B cell (primary cell): Measurements from ENCODE around the gene SMIM36. TPM values are rescaled to one million over a fixed set of nuclear protein-coding genes. Genes with fewer than 3 reads are reported as not detected.

Source experiments
- ATAC-seq: fragments of 200-7000 bp; cut with Tn5 transposase; one replicate; pipeline ENCODE4 v1.10.0; 2021; ENCODE audit warnings: low read depth, mild to moderate bottlenecking, moderate number of reproducible peaks, moderate library complexity
- CTCF ChIA-PET: fragments of 350-600 bp; sonication (Branson Sonifier 250); formaldehyde crosslinking; loops from one replicate; lab custom pipeline; 2021; ENCODE audit warnings: antibody characterized with exemption, inconsistent platforms; lab: Charles Lee
- POLR2A ChIA-PET: fragments of 350-600 bp; sonication (Branson Sonifier 250); formaldehyde crosslinking; loops from one replicate; lab custom pipeline; 2021; ENCODE audit warnings: antibody characterized with exemption; lab: Charles Lee
- DNase-seq: peaks from one replicate; pipeline ENCODE4 v3.0.0; 2013
- H2AFZ ChIP-seq: 2 replicates; pipeline ENCODE4 v1.6.1; 2012; ENCODE audit warnings: mild to moderate bottlenecking, low read depth, low read length; ENCODE audit not compliant: insufficient read depth, poor library complexity, severe bottlenecking
- H3K27ac ChIP-seq, 2 donors: 1 replicate in 1 of 2; 2 replicates in 1 of 2; pipeline ENCODE4 v1.5.1; 2012 to 2013; ENCODE audit warnings: low read length in 2 of 2, mild to moderate bottlenecking in 2 of 2, moderate library complexity in 1 of 2
- H3K27me3 ChIP-seq, 4 experiments: fragments of 200-600 bp in 1 of 4; sonication (generic) in 1 of 4; replicated peaks in 1 of 4; 1 replicate in 2 of 4; 2 replicates in 2 of 4; pipeline versions ENCODE4 v1.6.1 to v1.7.0; 2013 to 2016; ENCODE audit warnings: low read length in 3 of 4, mild to moderate bottlenecking in 2 of 4, mixed read lengths in 1 of 4, moderate library complexity in 1 of 4; ENCODE audit not compliant: insufficient read depth in 4 of 4, control insufficient read depth in 3 of 4; ENCODE audit errors: control extremely low read depth in 1 of 4
- H3K36me3 ChIP-seq, 2 experiments: replicated peaks in 1 of 2; 1 replicate in 1 of 2; 2 replicates in 1 of 2; pipeline versions ENCODE4 v1.6.1 to v1.7.1; 2013; ENCODE audit warnings: low read length in 1 of 2; ENCODE audit not compliant: insufficient read depth in 2 of 2, control insufficient read depth in 1 of 2; ENCODE audit errors: control extremely low read depth in 1 of 2, extremely low read depth in 1 of 2
- H3K4me1 ChIP-seq, 2 donors: fragments of 200-600 bp in 1 of 2; sonication (generic) in 1 of 2; 1 replicate in 1 of 2; 2 replicates in 1 of 2; pipeline versions ENCODE4 v1.5.1 to v1.6.1; 2013 to 2017; ENCODE audit warnings: low read length in 2 of 2; ENCODE audit not compliant: control insufficient read depth in 2 of 2, insufficient read depth in 2 of 2
- H3K4me2 ChIP-seq: replicated peaks from 2 replicates; pipeline ENCODE3; 2012; ENCODE audit warnings: mild to moderate bottlenecking, low read depth, low read length; ENCODE audit not compliant: poor library complexity, severe bottlenecking
- H3K4me3 ChIP-seq, 5 experiments: fragments of 200-600 bp in 1 of 5; sonication (generic) in 1 of 5; 1 replicate in 3 of 5; 2 replicates in 2 of 5; pipeline versions ENCODE4 v1.5.1 to v1.7.0; 2011 to 2016; ENCODE audit warnings: low read length in 4 of 5, mild to moderate bottlenecking in 4 of 5, low read depth in 2 of 5, control low read depth in 1 of 5, moderate library complexity in 1 of 5; ENCODE audit not compliant: insufficient read depth in 1 of 5; ENCODE audit errors: control extremely low read depth in 1 of 5, extremely low read depth in 1 of 5
- H3K79me2 ChIP-seq: fragments of 200-600 bp; sonication (generic); one replicate; pipeline ENCODE4 v1.6.0; 2016; ENCODE audit warnings: low read length; ENCODE audit not compliant: control insufficient read depth, insufficient read depth
- H3K9ac ChIP-seq: fragments of 200-600 bp; sonication (generic); 2 replicates; pipeline ENCODE4 v1.6.1; 2017; ENCODE audit warnings: mild to moderate bottlenecking, low read length, moderate library complexity
- H3K9me3 ChIP-seq, 3 donors: one replicate each; pipeline versions ENCODE4 v1.6.1 to v1.7.1; 2013; ENCODE audit warnings: low read length in 2 of 3; ENCODE audit not compliant: control insufficient read depth in 2 of 3, insufficient read depth in 1 of 3; ENCODE audit errors: control extremely low read depth in 1 of 3
- H4K20me1 ChIP-seq: 2 replicates; pipeline ENCODE4 v1.6.0; 2012; ENCODE audit warnings: mild to moderate bottlenecking, low read length; ENCODE audit not compliant: insufficient read depth, control insufficient read depth, poor library complexity, severe bottlenecking
- H3K27ac Mint-ChIP-seq: one replicate; pipeline ENCODE4 v1.8.0; 2021; ENCODE audit warnings: mixed read lengths
- H3K27me3 Mint-ChIP-seq: one replicate; pipeline ENCODE4 v1.8.0; 2021; ENCODE audit warnings: mixed read lengths
- H3K4me1 Mint-ChIP-seq: one replicate; pipeline ENCODE4 v1.8.0; 2021; ENCODE audit warnings: mixed read lengths
- H3K4me3 Mint-ChIP-seq: one replicate; pipeline ENCODE4 v1.8.0; 2021; ENCODE audit warnings: mixed read lengths
- H3K9me3 Mint-ChIP-seq: one replicate; pipeline ENCODE4 v1.8.0; 2022; ENCODE audit warnings: mixed read lengths; ENCODE audit not compliant: insufficient read depth
- EZH2 ChIP-seq: IDR thresholded peaks from 2 replicates; pipeline ENCODE4 v1.6.1; 2012; ENCODE audit warnings: borderline replicate concordance, low read depth, mild to moderate bottlenecking, moderate library complexity, low read length; ENCODE audit not compliant: insufficient read depth, poor library complexity, severe bottlenecking
- WGBS: methylation state at CpG from one replicate; pipeline ENCODE4 v1.1.5; 2013; ENCODE audit warnings: missing lambda C conversion rate; ENCODE audit not compliant: insufficient coverage; 5-methylcytosine and 5-hydroxymethylcytosine counted together
- intact Hi-C: fragments of 100-400 bp; cut with micrococcal nuclease; formaldehyde crosslinking; loops from one replicate; pipeline ENCODE4 v1.10.0; 2022
- polyA plus RNA-seq: library from polyadenylated mRNA; depleted of rRNA; stranded (reverse); fragments of >200 nt; gene quantifications from 2 replicates; pipeline ENCODE4 v1.2.3, GENCODE V29; 2012
- total RNA-seq, 2 donors: library from RNA; stranded (reverse); fragments of 120-200 nt in 1 of 2; gene quantifications; 1 replicate in 1 of 2; 2 replicates in 1 of 2; pipeline versions ENCODE4 v1.2.3 to v1.2.4, GENCODE V29; 2013 to 2022
- TF ChIP-seq, protein P1 (sequence below): fragments of 200-600 bp; IDR thresholded peaks from one replicate; pipeline ENCODE4 v1.8.0; 2022; ENCODE audit warnings: antibody characterized with exemption, mild to moderate bottlenecking

The SMIM36 gene
- total and polyA plus RNA-seq, 2 donors (not counting 1 experiment from before 2014, with no cell fraction given) = not detected

- CTCF ChIA-PET = interaction anchor here (0.7 to 1.7 kb wide), 2 partner anchors 12 to 77 kb away, joined by 3 to 5 read pairs; no protein-coding TSS in a partner anchor
- no peaks in the 10 kb centered on the region for H3K9me3 Mint-ChIP-seq
- H3K27ac Mint-ChIP-seq = no peak overlapping the region
- no peaks in the 10 kb centered on the region for H3K27me3 ChIP-seq
- no peak overlapping the region for H2AFZ ChIP-seq
- peaks cover 35% of the 10 kb centered on the region for H3K4me1 Mint-ChIP-seq
- H3K9ac ChIP-seq = no peak overlapping the region
- WGBS = 95% methylated on average over 4 of the region's 7 CpGs
- no peak for DNase-seq
- no peak for TF ChIP-seq EZH2
- TF ChIP-seq, protein P1, sequence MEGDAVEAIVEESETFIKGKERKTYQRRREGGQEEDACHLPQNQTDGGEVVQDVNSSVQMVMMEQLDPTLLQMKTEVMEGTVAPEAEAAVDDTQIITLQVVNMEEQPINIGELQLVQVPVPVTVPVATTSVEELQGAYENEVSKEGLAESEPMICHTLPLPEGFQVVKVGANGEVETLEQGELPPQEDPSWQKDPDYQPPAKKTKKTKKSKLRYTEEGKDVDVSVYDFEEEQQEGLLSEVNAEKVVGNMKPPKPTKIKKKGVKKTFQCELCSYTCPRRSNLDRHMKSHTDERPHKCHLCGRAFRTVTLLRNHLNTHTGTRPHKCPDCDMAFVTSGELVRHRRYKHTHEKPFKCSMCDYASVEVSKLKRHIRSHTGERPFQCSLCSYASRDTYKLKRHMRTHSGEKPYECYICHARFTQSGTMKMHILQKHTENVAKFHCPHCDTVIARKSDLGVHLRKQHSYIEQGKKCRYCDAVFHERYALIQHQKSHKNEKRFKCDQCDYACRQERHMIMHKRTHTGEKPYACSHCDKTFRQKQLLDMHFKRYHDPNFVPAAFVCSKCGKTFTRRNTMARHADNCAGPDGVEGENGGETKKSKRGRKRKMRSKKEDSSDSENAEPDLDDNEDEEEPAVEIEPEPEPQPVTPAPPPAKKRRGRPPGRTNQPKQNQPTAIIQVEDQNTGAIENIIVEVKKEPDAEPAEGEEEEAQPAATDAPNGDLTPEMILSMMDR = no peak
- no peak for ATAC-seq
- no peaks in the 10 kb centered on the region for H3K79me2 ChIP-seq
- no peaks in the 10 kb centered on the region for H3K36me3 ChIP-seq
- H4K20me1 ChIP-seq = no peaks in the 10 kb centered on the region
- peaks cover 2% of the 10 kb centered on the region for H3K27me3 Mint-ChIP-seq
- H3K4me3 Mint-ChIP-seq = no peak overlapping the region
- no peak overlapping the region for H3K4me2 ChIP-seq
- intact Hi-C loops = no loop called here
- no peak overlapping the region for H3K27ac ChIP-seq
- no peaks in the 10 kb centered on the region for H3K9me3 ChIP-seq
- POLR2A ChIA-PET = interaction anchor here (1.7 kb wide), 1 partner anchor 12 kb away, joined by 8 read pairs; the partner anchor contains the start of gene MMD
- H3K4me3 ChIP-seq = no peak overlapping the region
- H3K4me1 ChIP-seq = peaks cover 20% of the 10 kb centered on the region in 2 donors
Measured at GRCh38 chr17:55433029-55433628, 78.1 kb downstream of the SMIM36 start.

- DNase-seq (no peak), ATAC-seq (no peak)
- POLR2A ChIA-PET = no interaction called here
Measured at GRCh38 chr17:55432358-55433028, 78.8 kb downstream of the SMIM36 start.

More at GRCh38 chr17:55432358-55433028, 78.8 kb downstream of the SMIM36 start:
- Mint-ChIP-seq H3K4me3 (no peak overlapping the region), H3K27ac (peak overlapping the region; percentile 28), H3K4me1 (peaks cover 28% of the 10 kb centered on the region), H3K9me3 (no peaks in the 10 kb centered on the region), H3K27me3 (peaks cover 3% of the 10 kb centered on the region)
- no peaks in the 10 kb centered on the region for H3K79me2 ChIP-seq
- no peak for TF ChIP-seq EZH2
- TF ChIP-seq, protein P1 = no peak
- H3K9ac ChIP-seq = no peak overlapping the region
- 96% methylated on average over 4 of the region's 4 CpGs for WGBS
- CTCF ChIA-PET = interaction anchor here (0.7 to 1.7 kb wide), 2 partner anchors 12 to 76 kb away, joined by 3 to 5 read pairs; no protein-coding TSS in a partner anchor
- no peaks in the 10 kb centered on the region for H4K20me1 ChIP-seq
- H3K36me3 ChIP-seq = no peaks in the 10 kb centered on the region
- no peak overlapping the region for H2AFZ ChIP-seq
- intact Hi-C loops = no loop called here
- H3K27me3 ChIP-seq = no peaks in the 10 kb centered on the region
- H3K4me2 ChIP-seq = no peak overlapping the region
- no peak overlapping the region for H3K27ac ChIP-seq
- no peak overlapping the region for H3K4me3 ChIP-seq
- H3K4me1 ChIP-seq = peaks cover 15% of the 10 kb centered on the region in 2 donors
- H3K9me3 ChIP-seq = no peaks in the 10 kb centered on the region
